MV-4-11 (cell line): ENCODE data around the gene CARMIL3.

ENCODE experiments used
- DNase-seq: peaks from one replicate; lab custom pipeline; 2025; lab: John Stamatoyannopoulos, UW

CARMIL3 gene

GRCh38 chr14:24062216-24062980, 10.6 kb downstream of the CARMIL3 start:
- no peak for DNase-seq

DNA sequence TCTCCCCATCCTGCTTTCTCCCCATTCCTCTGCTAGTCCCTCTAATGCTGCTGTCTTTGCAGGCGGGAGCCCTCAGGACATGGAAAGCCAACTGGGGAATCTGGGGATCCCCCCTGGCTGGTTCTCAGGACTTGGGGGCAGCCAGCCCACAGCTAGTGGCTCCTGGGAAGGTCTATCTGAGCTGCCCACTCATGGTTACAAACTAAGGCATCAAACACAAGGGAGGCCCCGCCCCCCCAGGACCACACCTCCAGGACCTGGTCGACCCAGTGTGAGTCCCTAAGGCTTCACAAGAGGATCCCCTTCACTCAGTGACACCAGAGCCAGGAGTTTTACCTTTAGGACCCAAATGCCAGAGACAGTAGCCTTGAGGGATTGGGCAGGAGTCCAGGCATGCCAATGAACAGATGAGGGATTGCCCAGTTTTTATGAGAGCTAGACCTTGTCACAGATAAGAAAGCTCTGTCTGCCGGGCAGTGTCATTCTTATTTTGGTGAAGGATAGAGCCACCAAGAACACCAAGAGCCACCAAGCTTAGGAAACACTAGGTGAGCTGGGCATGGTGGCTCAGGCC, 11.5 kb downstream of the CARMIL3 start:
- no peak for DNase-seq

- no peak for DNase-seq
Observed at GRCh38 chr14:24064091-24064795, 12.4 kb downstream of the CARMIL3 start.

DNA sequence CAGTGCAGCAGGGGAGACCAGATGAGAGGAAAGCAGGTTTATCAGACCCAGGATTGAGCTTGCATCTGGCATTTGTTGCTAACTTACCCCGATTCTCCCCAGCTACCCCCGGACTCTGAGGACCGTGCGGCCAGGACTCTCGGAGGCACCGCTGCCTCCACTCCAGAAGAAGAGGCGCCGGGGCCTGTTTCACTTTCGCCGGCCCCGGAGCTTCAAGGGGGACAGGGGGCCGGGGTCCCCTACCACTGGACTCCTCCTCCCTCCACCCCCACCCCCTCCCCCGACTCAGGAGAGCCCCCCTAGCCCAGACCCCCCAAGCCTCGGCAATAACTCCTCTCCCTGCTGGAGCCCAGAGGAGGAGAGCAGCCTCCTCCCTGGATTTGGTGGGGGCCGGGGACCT, 13.0 kb downstream of the CARMIL3 start:
- DNase-seq: no peak

GRCh38 chr14:24065408-24065807, 13.6 kb downstream of the CARMIL3 start:
- DNase-seq: no peak

DNA sequence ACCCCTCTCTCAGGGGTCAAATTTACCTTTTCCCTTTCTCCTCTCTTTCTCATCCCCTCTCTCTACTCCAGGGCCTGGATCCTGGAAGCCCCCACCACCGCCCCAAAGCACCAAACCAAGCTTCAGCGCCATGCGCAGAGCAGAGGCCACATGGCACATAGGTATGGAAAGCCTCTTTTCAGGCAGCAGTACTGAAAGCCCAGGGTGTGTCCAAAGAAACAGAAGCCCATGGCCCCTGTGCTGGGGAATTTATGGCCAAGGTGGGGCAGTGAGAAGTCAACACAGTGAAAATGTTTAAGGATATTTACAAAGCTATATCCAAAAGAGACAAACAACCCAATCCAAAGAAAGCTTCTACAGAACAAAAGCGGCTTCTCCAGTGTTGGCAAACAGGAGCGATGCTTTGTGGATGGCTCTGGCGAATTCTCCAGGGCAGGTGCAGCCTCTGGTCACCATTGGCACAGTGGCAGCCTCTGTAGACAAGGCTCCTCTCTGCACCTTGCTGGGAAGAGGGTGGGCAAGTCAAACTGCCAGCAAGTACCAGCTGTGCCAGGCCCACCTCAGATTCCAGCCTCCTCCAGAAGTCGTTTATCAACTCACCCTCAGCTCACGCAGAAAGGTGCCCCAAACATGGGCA, 14.8 kb downstream of the CARMIL3 start:
- DNase-seq: no peak

DNA sequence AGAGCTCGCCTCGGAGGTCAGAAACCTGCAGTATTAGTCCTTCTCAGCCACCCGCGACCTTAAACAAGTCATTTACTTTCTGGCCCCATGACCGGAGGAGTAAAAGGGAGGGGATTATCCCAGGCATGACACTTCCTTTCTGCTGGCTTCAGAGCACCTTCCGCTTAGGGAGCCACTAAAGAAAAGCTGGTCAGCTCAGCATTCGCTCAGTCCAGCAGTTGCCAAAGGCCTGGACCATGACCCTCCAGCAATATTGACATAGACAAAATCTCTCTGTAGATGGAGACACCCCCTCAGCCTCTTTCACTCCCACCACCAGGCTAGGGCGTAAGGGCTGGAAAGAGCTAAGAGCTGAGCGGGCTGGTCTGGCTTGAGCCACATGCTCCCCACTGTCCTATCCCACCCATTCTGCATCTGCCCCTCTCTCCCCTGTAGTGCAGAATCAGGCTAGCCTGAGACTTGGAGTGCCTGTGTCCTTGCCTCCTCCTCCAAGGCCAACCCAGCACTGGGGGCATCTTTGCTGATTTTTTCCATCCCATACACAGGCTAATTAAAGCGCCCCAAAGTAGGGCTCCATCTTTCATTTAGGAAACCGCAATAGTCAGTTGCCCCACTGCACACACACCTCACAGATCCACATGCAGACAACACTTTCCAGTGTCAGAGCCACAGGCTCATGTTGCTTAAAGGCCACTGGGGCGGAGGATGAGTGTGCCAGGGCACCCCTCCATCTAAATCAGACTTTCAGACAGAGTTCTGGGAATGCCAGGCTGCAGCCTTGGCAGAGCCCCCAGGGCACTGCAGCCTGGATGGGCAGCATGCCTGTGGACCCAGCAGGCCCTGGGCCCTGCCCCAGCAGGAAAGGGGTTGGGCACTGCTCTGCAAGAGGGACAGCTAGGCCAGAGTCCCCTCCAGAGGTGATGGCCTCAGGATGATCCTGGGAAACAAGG, 15.6 kb downstream of the CARMIL3 start:
- no peak for DNase-seq

GRCh38 chr14:24068711-24069410, 17.1 kb downstream of the CARMIL3 start:
- DNase-seq: no peak

DNA sequence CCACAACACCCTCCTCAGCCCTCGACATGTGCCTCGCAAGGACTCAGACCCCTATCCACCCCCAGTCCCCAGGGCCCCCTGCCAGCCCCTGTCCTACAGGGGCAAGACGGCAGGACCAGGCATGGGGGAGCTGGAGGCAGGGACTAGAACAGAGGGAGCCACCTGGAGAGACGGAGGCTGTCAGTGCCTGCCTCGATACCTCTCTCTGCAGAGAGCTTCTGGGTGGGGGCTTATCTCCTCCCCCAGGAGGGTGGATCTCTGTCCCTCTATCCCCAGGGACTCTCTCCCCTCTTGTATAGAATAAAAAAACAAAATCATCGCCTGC, 17.6 kb downstream of the CARMIL3 start:
- no peak for DNase-seq

- DNase-seq: no peak
Observed at GRCh38 chr14:24070285-24071143, 18.7 kb downstream of the CARMIL3 start.

DNA sequence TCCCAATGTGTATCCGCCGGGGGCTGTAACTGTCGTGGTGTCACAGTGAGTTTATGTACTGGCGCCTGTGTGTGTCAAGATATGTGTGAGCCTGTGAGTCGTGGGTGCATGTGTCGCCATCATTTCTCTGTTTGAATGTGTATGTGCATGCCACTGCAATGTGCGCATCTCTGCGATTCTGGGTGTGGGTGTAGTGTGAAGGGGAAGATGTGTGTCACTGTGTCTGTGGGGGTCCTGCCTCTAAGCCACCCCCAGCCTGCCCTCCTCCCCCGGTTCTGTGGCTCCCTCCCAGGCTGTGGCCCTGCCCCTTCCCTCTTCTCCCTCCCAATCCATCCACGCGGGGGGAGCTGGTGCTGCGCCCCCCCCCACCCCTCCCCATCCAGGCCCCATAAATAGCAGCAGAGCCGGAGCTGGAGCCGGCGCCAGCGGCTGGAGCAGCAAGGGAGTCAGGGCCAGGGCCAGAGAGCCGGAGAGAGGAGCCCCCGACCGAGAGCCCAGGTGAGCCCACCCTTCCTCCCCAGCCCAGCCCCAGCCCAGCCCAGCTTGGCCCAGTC, 19.4 kb downstream of the CARMIL3 start, which contains the start of gene CPNE6:
CPNE6 (plus strand) TSS at position 419 of the 554 bp plus-strand sequence. CDS start 1,375 bp downstream, outside the sequence.
- peak; percentile 31 for DNase-seq

DNA sequence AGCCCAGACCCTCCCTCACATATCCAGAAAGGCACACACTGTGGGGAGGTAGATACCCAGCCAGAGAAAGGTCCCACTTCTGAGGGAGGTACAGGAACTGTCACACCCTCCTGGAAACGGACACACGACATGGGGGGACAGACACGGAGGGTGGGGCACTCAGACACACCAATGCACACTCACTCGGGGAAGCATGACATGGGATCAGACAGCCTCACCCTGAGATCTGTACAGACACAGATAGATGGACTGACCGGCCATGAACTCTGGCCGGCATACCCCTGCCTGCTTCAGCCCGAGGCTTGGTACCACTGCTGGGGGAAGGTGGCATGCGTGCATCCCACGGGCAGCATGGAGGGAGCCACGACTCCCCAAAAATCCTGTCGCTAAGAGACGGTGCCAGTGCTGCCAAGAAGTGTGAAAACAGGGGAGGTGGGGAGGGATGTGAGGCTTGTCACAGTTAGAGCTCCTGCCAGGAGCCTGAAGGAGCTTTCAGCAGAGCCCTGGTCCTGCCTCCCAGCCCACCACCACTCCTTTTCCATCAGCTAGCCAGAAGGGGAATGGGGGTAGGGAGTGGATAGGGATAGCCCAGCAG, 20.1 kb downstream of the CARMIL3 start:
- DNase-seq: no peak

DNA sequence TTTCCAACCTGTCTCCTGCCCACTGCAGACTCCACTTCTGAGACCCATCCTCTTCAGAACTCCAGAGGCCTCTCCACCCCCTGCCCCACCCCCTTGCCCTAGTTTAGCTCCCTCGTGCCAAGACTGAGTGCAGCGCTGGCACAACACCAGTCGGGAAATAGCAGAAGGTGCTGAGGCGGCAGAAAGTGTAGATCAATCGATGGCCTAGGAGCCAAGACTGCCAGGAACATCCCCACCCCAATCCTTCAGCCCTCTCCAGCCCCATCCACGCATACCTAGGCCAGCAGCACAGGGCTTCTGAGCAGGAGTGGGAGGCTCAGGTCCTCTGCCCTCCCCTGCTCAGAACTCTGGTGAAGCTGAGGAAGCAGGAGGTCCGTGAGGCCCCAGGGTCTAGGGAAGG, 20.6 kb downstream of the CARMIL3 start:
- no peak for DNase-seq

GRCh38 chr14:24072881-24073877, 21.4 kb downstream of the CARMIL3 start:
- DNase-seq: no peak

DNA sequence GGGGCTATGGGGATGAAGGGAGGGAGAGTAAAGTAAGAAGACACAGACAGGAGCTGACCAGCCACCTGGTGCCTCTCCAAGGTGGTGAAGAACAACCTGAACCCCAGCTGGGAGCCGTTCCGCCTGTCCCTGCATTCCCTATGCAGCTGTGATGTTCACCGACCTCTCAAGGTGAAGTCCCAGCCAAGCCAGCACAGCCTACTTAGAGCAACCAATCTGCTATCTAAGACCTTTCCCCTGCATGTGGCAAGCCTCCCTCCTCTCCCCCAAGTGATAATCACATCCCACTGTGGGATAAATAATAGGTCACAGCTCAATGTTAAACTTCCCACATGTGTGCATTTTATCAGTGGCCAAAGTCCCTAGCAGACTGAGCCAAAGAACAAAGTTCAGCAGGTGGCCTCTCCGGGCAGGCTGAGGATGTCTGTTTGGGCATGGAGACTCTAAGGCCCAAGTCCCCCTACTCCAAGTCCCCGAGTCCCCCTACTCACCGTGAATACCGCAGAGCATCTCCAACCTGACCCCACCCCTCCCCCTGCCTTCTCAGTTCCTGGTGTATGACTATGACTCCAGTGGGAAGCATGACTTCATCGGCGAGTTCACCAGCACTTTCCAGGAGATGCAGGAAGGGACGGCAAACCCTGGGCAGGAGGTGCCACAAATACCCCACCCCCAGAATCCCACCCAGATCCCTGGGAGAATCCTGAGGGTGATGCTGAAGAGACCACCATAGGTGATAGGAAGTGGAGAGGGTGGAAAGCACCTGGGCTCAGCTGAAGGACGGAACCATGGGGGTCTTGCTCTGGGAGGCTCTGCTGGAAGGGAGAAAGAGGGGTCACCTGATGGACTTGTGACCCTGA, 23.0 kb downstream of the CARMIL3 start:
- DNase-seq: no peak

GRCh38 chr14:24075485-24076301, 23.9 kb downstream of the CARMIL3 start:
- DNase-seq: no peak
